SK-N-SH (cell line): Measurements from ENCODE around the gene PRR23A. TPM values are rescaled to one million over a fixed set of nuclear protein-coding genes. Genes with fewer than 3 reads are reported as not detected.
"Not testable (repeated sequence)": the region's sequence is repeated elsewhere in the genome, so short reads cannot be mapped to it uniquely, and the experiment has no call there.

Experiments used
- CTCF ChIA-PET: fragments of 300-600, 350-600 bp; formaldehyde crosslinking; extraction: SDS; loops from one replicate; lab custom pipeline; 2021; lab: Yijun Ruan, JAX
- POLR2A ChIA-PET: fragments of 350-600 bp; sonication (Branson Sonifier 250); formaldehyde crosslinking; extraction: SDS; loops from one replicate; lab custom pipeline; 2020; ENCODE audit warnings: antibody characterized with exemption, inconsistent platforms; lab: Yijun Ruan, JAX
- DNase-seq: peaks from one replicate; pipeline ENCODE4 v3.0.0; 2012
- H2AFZ ChIP-seq: fragments of 200-600 bp; sonication (generic); 2 replicates; pipeline ENCODE4 v1.8.1; 2016; ENCODE audit warnings: antibody characterized with exemption, mild to moderate bottlenecking, low read depth
- H3F3A ChIP-seq: fragments of 200-600 bp; sonication (generic); replicated peaks from 2 replicates; pipeline ENCODE3; 2016; ENCODE audit warnings: antibody characterized with exemption, mild to moderate bottlenecking; ENCODE audit not compliant: insufficient read depth
- H3K27ac ChIP-seq, 2 experiments: fragments of 200-500 bp in 1 of 2; fragments of 200-600 bp in 1 of 2; sonication (Bioruptor generic) in 1 of 2; sonication (generic), shearing (Covaris generic) in 1 of 2; 2 replicates each; pipeline versions ENCODE4 v1.5.1 to v1.6.1; 2014 to 2016; ENCODE audit warnings: low read depth in 2 of 2, inconsistent platforms in 1 of 2, low read length in 1 of 2, mild to moderate bottlenecking in 1 of 2, mixed read lengths in 1 of 2
- H3K27me3 ChIP-seq: fragments of 200-600 bp; sonication (generic), shearing (Covaris generic); 2 replicates; pipeline ENCODE4 v1.6.1; 2016; ENCODE audit warnings: mixed run types; ENCODE audit not compliant: insufficient read depth
- H3K36me3 ChIP-seq, 2 experiments: fragments of 200-500 bp in 1 of 2; fragments of 200-600 bp in 1 of 2; sonication (Bioruptor generic) in 1 of 2; sonication (generic) in 1 of 2; replicated peaks in 1 of 2; 2 replicates each; pipeline versions ENCODE3 to v1.5.1; 2014 to 2016; ENCODE audit warnings: low read length in 1 of 2, mild to moderate bottlenecking in 1 of 2; ENCODE audit not compliant: insufficient read depth in 2 of 2, control insufficient read depth in 1 of 2
- H3K4me1 ChIP-seq, 2 experiments: fragments of 200-500 bp in 1 of 2; fragments of 200-600 bp in 1 of 2; sonication (Bioruptor generic) in 1 of 2; sonication (generic), shearing (Covaris generic) in 1 of 2; 2 replicates each; pipeline versions ENCODE4 v1.5.1 to v1.6.1; 2014 to 2016; ENCODE audit warnings: low read depth in 1 of 2, low read length in 1 of 2, mixed run types in 1 of 2; ENCODE audit not compliant: insufficient read depth in 2 of 2, control insufficient read depth in 1 of 2
- H3K4me2 ChIP-seq: fragments of 200-600 bp; sonication (generic), shearing (Covaris generic); 2 replicates; pipeline ENCODE4 v1.6.1; 2017; ENCODE audit warnings: mixed run types
- H3K4me3 ChIP-seq, 2 experiments: fragments of 200-500 bp in 1 of 2; fragments of 200-600 bp in 1 of 2; sonication (Bioruptor generic) in 1 of 2; sonication (generic), shearing (Covaris generic) in 1 of 2; 2 replicates each; pipeline versions ENCODE4 v1.5.1 to v1.8.1; 2014 to 2016; ENCODE audit warnings: low read depth in 2 of 2, inconsistent platforms in 1 of 2, low read length in 1 of 2, mild to moderate bottlenecking in 1 of 2, mixed read lengths in 1 of 2, moderate library complexity in 1 of 2
- H3K79me2 ChIP-seq: fragments of 200-600 bp; sonication (generic); 2 replicates; pipeline ENCODE4 v1.8.1; 2017; ENCODE audit warnings: mild to moderate bottlenecking; ENCODE audit not compliant: insufficient read depth
- H3K9ac ChIP-seq: fragments of 200-600 bp; sonication (generic); 2 replicates; pipeline ENCODE4 v1.6.1; 2017; ENCODE audit warnings: mixed run types
- H3K9me2 ChIP-seq: fragments of 200-600 bp; sonication (generic); 2 replicates; pipeline ENCODE4 v1.6.1; 2017; ENCODE audit warnings: mixed run types
- H3K9me3 ChIP-seq: fragments of 200-600 bp; sonication (generic); 2 replicates; pipeline ENCODE4 v1.6.1; 2017; ENCODE audit warnings: mixed run types, mild to moderate bottlenecking, moderate library complexity
- H4K20me1 ChIP-seq: fragments of 200-600 bp; sonication (generic); 2 replicates; pipeline ENCODE4 v1.6.1; 2017; ENCODE audit warnings: mild to moderate bottlenecking, mixed run types; ENCODE audit not compliant: insufficient read depth
- FOSL2 ChIP-seq: IDR thresholded peaks from 2 replicates; pipeline ENCODE4 v1.4.0; 2012; ENCODE audit warnings: low read depth, mild to moderate bottlenecking, moderate library complexity, borderline replicate concordance
- GABPA ChIP-seq: IDR thresholded peaks from 2 replicates; pipeline ENCODE4 v1.4.0; 2012; ENCODE audit warnings: low read depth, mild to moderate bottlenecking
- GATA2 ChIP-seq: sonication (generic); formaldehyde crosslinking; IDR thresholded peaks from 2 replicates; pipeline ENCODE4 v1.5.0; 2020; ENCODE audit warnings: mild to moderate bottlenecking, missing genetic modification reagents
- NRF1 ChIP-seq: IDR thresholded peaks from 2 replicates; pipeline ENCODE4 v1.6.1; 2012; ENCODE audit warnings: low read depth, mild to moderate bottlenecking, low read length
- RAD21 ChIP-seq: IDR thresholded peaks from 2 replicates; pipeline ENCODE4 v1.6.1; 2012; ENCODE audit warnings: mild to moderate bottlenecking, low read length
- RCOR1 ChIP-seq: fragments of 150-350 bp; IDR thresholded peaks from 2 replicates; pipeline ENCODE4 v1.6.1; 2017; ENCODE audit warnings: antibody characterized with exemption, low read length
- TEAD4 ChIP-seq: IDR thresholded peaks from 2 replicates; pipeline ENCODE4 v1.4.0; 2012; ENCODE audit warnings: mild to moderate bottlenecking, borderline replicate concordance; ENCODE audit not compliant: insufficient read depth
- WGBS: methylation state at CpG from one replicate; pipeline ENCODE4 v1.1.6; 2017; ENCODE audit warnings: low lambda C conversion rate; 5-methylcytosine and 5-hydroxymethylcytosine counted together
- polyA plus RNA-seq, 3 experiments: library from polyadenylated mRNA; depleted of rRNA; stranded (reverse); fragments of >200 nt; gene quantifications; 2 replicates each; pipeline ENCODE4 v1.2.3, GENCODE V29; 2012

Gene PRR23A
- polyA plus RNA-seq, 1 of the 3 experiments (the other 2 are of a cell fraction): not detected

GRCh38 chr3:139037478-139037877, 31.4 kb upstream of the PRR23A start:
- H3K9ac ChIP-seq: no peak overlapping the region
- H3K27me3 ChIP-seq: no peaks in the 10 kb centered on the region
- H3K4me3 ChIP-seq: no peak overlapping the region
- TF ChIP-seq NRF1: no peak
- TF ChIP-seq RAD21: no peak
- TF ChIP-seq, all 33 proteins: peak for 0
- H3K4me1 ChIP-seq: no peaks in the 10 kb centered on the region
- no peak overlapping the region for H2AFZ ChIP-seq
- H3K27ac ChIP-seq: no peak overlapping the region
- no peaks in the 10 kb centered on the region for H3K79me2 ChIP-seq
- no peak for DNase-seq
- no peaks in the 10 kb centered on the region for H3F3A ChIP-seq
- no peaks in the 10 kb centered on the region for H3K36me3 ChIP-seq
- ChIA-PET CTCF (no interaction called here), POLR2A (no interaction called here)
- no peaks in the 10 kb centered on the region for H3K9me3 ChIP-seq
- no peak overlapping the region for H3K4me2 ChIP-seq
- no peaks in the 10 kb centered on the region for H3K9me2 ChIP-seq
- WGBS: 30% methylated on average over 6 of the region's 6 CpGs
- H4K20me1 ChIP-seq: no peaks in the 10 kb centered on the region

DNA sequence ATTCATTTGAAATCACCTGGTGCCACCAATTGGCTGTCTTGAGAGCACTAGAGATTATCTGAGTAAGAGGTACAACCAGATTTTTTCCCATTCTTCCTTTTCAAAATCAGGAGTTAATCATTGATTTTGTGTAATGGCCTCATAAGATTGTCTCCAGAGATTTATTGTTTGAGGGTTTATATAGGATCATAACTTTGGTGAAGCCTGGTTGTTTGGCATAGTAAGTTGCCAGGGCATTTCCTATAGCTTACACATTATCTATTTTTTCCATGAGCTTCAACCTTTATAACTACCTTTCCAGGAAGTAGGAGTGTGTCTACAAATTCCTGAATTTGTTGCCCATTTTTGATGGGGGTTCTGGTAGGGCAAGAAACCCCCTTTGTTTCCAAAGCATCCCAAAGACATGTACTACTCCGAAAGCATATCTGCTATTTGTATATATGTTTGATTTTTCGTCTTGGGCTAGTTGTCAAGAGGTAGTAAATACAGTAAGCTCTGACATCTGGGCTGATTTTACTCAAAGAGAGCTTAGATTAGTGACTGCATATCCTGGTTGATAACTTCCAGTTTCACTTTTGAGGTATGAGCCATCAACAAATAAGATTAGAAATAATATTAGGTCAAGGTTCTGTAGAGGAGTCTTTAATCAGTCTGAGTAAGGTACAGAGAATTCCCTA, 26.4 kb upstream of the PRR23A start:
- POLR2A ChIA-PET: no interaction called here
- no peak overlapping the region for H3K27ac ChIP-seq
- H3K4me2 ChIP-seq: no peak overlapping the region
- no peaks in the 10 kb centered on the region for H4K20me1 ChIP-seq
- H3K79me2 ChIP-seq: no peaks in the 10 kb centered on the region
- no peaks in the 10 kb centered on the region for H3K9me2 ChIP-seq
- TF ChIP-seq TEAD4: no peak
- TF ChIP-seq GATA2 (CRISPR knock-in tag): no peak
- TF ChIP-seq GABPA: no peak
- no peak for TF ChIP-seq RCOR1
- TF ChIP-seq RAD21: no peak
- TF ChIP-seq FOSL2: no peak
- TF ChIP-seq, all 33 proteins: peak for 0
- CTCF ChIA-PET: no interaction called here
- H3F3A ChIP-seq: no peaks in the 10 kb centered on the region
- no peak for DNase-seq
- no peak overlapping the region for H3K4me3 ChIP-seq
- no peaks in the 10 kb centered on the region for H3K36me3 ChIP-seq
- H3K9ac ChIP-seq: no peak overlapping the region
- H3K4me1 ChIP-seq: no peaks in the 10 kb centered on the region
- H3K9me3 ChIP-seq: peaks cover 9% of the 10 kb centered on the region; the same call in 1 of the 2 replicates
- no peak overlapping the region for H2AFZ ChIP-seq
- 6% methylated on average over 2 of the region's 2 CpGs for WGBS
- H3K27me3 ChIP-seq: no peaks in the 10 kb centered on the region

- CTCF ChIA-PET, H3K36me3 ChIP-seq, H3K27ac ChIP-seq, H3K9ac ChIP-seq, H3K4me3 ChIP-seq, H3K27me3 ChIP-seq, H3K4me1 ChIP-seq, H3K4me2 ChIP-seq, H3K79me2 ChIP-seq, H4K20me1 ChIP-seq, H2AFZ ChIP-seq, DNase-seq, H3F3A ChIP-seq, H3K9me3 ChIP-seq, POLR2A ChIA-PET, H3K9me2 ChIP-seq: not testable (repeated sequence)
Measured at GRCh38 chr3:139030576-139030975, 24.5 kb upstream of the PRR23A start.
